Measurements from ENCODE around the gene PCNX2. TPM values are rescaled to one million over a fixed set of nuclear protein-coding genes. Genes with fewer than 3 reads are reported as not detected.

Gene PCNX2
- total and polyA plus RNA-seq, 2 of the 13 experiments (the other 11 are each of a cell fraction or from before 2014, with no cell fraction given), result 0.11 to 0.42 TPM

- no peak for FAIRE-seq
- no peaks in the 10 kb centered on the region for H3K79me2 ChIP-seq (ENCODE audit: insufficient read depth, low read length)
- no peaks in the 10 kb centered on the region for H3K4me1 ChIP-seq (ENCODE audit: insufficient read depth, low read length)
- H4K20me1 ChIP-seq (ENCODE audit: insufficient read depth, low read length), result no peaks in the 10 kb centered on the region
- intact Hi-C loops (cut with micrococcal nuclease; ENCODE audit: unreplicated experiment) (no loop called here), in situ Hi-C loops (cut with HindIII; ENCODE audit: extremely low pct_ligation_motif_present, low pct_unique_long_range_greater_than_20kb) (no loop called here)
- BruUV-seq (replicated peaks), result no TSS peak
- no peak overlapping the region for H3K27ac ChIP-seq (ENCODE audit: extremely low read length, insufficient read depth, low read length)
- H2AFZ ChIP-seq (ENCODE audit: low read length), result no peak overlapping the region
- ChIA-PET POLR2A (no interaction called here), CTCF (ENCODE audit: low intra/inter-chr PET ratio, low total read pairs) (no interaction called here)
- H3K9ac ChIP-seq (ENCODE audit: insufficient read depth, low read depth, low read length), result no peak overlapping the region
- no peak for ATAC-seq
- WGBS (ENCODE audit: low lambda C conversion rate), result 28% methylated on average over 4 of the region's 4 CpGs
- no peaks in the 10 kb centered on the region for H3K9me3 ChIP-seq (ENCODE audit: low read length)
- H3K27me3 ChIP-seq (ENCODE audit: control insufficient read depth in 1 of 2, insufficient read depth in 2 of 2, low read length in 2 of 2), result no peaks in the 10 kb centered on the region
- no peak overlapping the region for H3K4me3 ChIP-seq (replicated peaks in 1 of 3; ENCODE audit: insufficient read depth in 1 of 3, low read depth in 2 of 3, low read length in 3 of 3)
- H3K4me2 ChIP-seq (ENCODE audit: low read depth, low read length), result no peak overlapping the region
- no peak for DNase-seq (ENCODE audit: low spot score)
- H3K36me3 ChIP-seq (replicated peaks in 1 of 2; ENCODE audit: control insufficient read depth in 1 of 2, insufficient read depth in 2 of 2, low read length in 2 of 2), result no peaks in the 10 kb centered on the region
- TF ChIP-seq DBP (CRISPR knock-in tag; IDR thresholded peaks at IDR 0.05; ENCODE audit: not compliant biosample characterization) (no peak), SKI (IDR thresholded peaks at IDR 0.05; ENCODE audit: partially characterized antibody) (no peak), DR1 (CRISPR knock-in tag; IDR thresholded peaks at IDR 0.05) (no peak), ZNF570 (CRISPR knock-in tag; IDR thresholded peaks at IDR 0.05; ENCODE audit: borderline replicate concordance) (no peak), ZNF33B (CRISPR knock-in tag; IDR thresholded peaks at IDR 0.05) (no peak), EP300 (IDR thresholded peaks at IDR 0.05; ENCODE audit: low read depth in 2 of 2, low read length in 2 of 2) (no peak), EP300 (CRISPR knock-in tag; IDR thresholded peaks at IDR 0.05; ENCODE audit: borderline replicate concordance) (no peak), CEBPG (CRISPR knock-in tag; IDR thresholded peaks at IDR 0.05) (no peak), ONECUT2 (CRISPR knock-in tag; IDR thresholded peaks at IDR 0.05) (no peak), ZBTB34 (CRISPR knock-in tag; IDR thresholded peaks at IDR 0.05) (no peak), SNRNP70 (IDR thresholded peaks at IDR 0.05; ENCODE audit: low read depth, low read length) (no peak), MIXL1 (CRISPR knock-in tag; IDR thresholded peaks at IDR 0.05) (no peak), ZNF598 (CRISPR knock-in tag; IDR thresholded peaks at IDR 0.05; ENCODE audit: borderline replicate concordance) (no peak), ELF3 (CRISPR knock-in tag; IDR thresholded peaks at IDR 0.05) (no peak), ZNF24 (IDR thresholded peaks at IDR 0.05) (no peak)
- TF ChIP-seq, protein P1, sequence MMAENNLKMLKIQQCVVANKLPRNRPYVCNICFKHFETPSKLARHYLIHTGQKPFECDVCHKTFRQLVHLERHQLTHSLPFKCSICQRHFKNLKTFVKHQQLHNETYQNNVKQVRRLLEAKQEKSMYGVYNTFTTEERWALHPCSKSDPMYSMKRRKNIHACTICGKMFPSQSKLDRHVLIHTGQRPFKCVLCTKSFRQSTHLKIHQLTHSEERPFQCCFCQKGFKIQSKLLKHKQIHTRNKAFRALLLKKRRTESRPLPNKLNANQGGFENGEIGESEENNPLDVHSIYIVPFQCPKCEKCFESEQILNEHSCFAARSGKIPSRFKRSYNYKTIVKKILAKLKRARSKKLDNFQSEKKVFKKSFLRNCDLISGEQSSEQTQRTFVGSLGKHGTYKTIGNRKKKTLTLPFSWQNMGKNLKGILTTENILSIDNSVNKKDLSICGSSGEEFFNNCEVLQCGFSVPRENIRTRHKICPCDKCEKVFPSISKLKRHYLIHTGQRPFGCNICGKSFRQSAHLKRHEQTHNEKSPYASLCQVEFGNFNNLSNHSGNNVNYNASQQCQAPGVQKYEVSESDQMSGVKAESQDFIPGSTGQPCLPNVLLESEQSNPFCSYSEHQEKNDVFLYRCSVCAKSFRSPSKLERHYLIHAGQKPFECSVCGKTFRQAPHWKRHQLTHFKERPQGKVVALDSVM (CRISPR knock-in tag; IDR thresholded peaks at IDR 0.05), result no peak
- TF ChIP-seq, protein P2, sequence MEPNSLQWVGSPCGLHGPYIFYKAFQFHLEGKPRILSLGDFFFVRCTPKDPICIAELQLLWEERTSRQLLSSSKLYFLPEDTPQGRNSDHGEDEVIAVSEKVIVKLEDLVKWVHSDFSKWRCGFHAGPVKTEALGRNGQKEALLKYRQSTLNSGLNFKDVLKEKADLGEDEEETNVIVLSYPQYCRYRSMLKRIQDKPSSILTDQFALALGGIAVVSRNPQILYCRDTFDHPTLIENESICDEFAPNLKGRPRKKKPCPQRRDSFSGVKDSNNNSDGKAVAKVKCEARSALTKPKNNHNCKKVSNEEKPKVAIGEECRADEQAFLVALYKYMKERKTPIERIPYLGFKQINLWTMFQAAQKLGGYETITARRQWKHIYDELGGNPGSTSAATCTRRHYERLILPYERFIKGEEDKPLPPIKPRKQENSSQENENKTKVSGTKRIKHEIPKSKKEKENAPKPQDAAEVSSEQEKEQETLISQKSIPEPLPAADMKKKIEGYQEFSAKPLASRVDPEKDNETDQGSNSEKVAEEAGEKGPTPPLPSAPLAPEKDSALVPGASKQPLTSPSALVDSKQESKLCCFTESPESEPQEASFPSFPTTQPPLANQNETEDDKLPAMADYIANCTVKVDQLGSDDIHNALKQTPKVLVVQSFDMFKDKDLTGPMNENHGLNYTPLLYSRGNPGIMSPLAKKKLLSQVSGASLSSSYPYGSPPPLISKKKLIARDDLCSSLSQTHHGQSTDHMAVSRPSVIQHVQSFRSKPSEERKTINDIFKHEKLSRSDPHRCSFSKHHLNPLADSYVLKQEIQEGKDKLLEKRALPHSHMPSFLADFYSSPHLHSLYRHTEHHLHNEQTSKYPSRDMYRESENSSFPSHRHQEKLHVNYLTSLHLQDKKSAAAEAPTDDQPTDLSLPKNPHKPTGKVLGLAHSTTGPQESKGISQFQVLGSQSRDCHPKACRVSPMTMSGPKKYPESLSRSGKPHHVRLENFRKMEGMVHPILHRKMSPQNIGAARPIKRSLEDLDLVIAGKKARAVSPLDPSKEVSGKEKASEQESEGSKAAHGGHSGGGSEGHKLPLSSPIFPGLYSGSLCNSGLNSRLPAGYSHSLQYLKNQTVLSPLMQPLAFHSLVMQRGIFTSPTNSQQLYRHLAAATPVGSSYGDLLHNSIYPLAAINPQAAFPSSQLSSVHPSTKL (CRISPR knock-in tag; IDR thresholded peaks at IDR 0.05), result no peak
Observed at GRCh38 chr1:233340966-233341516, 45.5 kb upstream of the PCNX2 start.
